WTC11 (cell line): ENCODE results near the gene ANKMY1. TPM values are rescaled to one million over a fixed set of nuclear protein-coding genes. Genes with fewer than 3 reads are reported as not detected.

ENCODE experiments used
- ATF3 ChIP-seq: sonication (generic); formaldehyde crosslinking; conservative IDR thresholded peaks from 2 replicates; pipeline ENCODE4 v1.8.1; 2022; ENCODE audit warnings: mild to moderate bottlenecking, missing genetic modification reagents
- E2F5 ChIP-seq: sonication (generic); formaldehyde crosslinking; IDR thresholded peaks from 2 replicates; pipeline ENCODE4 v1.8.1; 2022; ENCODE audit warnings: mild to moderate bottlenecking, moderate library complexity, missing genetic modification reagents
- EMX1 ChIP-seq: fragments of 250-450 bp; sonication (Bioruptor Pico); IDR thresholded peaks from 2 replicates; pipeline ENCODE4 v1.8.0; 2021; ENCODE audit warnings: mild to moderate bottlenecking
- ESRRA ChIP-seq: sonication (generic); formaldehyde crosslinking; IDR thresholded peaks from 2 replicates; pipeline ENCODE4 v1.8.1; 2022; ENCODE audit warnings: mild to moderate bottlenecking, missing genetic modification reagents, borderline replicate concordance
- GRHL2 ChIP-seq: fragments of 250-450 bp; sonication (Bioruptor Pico); IDR thresholded peaks from 2 replicates; pipeline ENCODE4 v1.8.0; 2022; ENCODE audit warnings: mild to moderate bottlenecking, moderate library complexity; ENCODE audit not compliant: insufficient replicate concordance, severe bottlenecking
- JUN ChIP-seq: sonication (generic); formaldehyde crosslinking; IDR thresholded peaks from 2 replicates; pipeline ENCODE4 v1.8.0; 2023; ENCODE audit warnings: mild to moderate bottlenecking, missing genetic modification reagents
- MLX ChIP-seq: sonication (generic); formaldehyde crosslinking; IDR thresholded peaks from 2 replicates; pipeline ENCODE4 v1.8.1; 2023; ENCODE audit warnings: mild to moderate bottlenecking, missing genetic modification reagents, moderate library complexity
- USF1 ChIP-seq: sonication (generic); formaldehyde crosslinking; IDR thresholded peaks from 2 replicates; pipeline ENCODE4 v1.8.0; 2022; ENCODE audit warnings: mild to moderate bottlenecking, missing genetic modification reagents
- ZNF423 ChIP-seq: fragments of 250-450 bp; sonication (Bioruptor Pico); IDR thresholded peaks from 2 replicates; pipeline ENCODE4 v2.1.2; 2022; ENCODE audit warnings: mild to moderate bottlenecking, moderate library complexity
- total RNA-seq: library from RNA; stranded (reverse); gene quantifications from 3 replicates; pipeline ENCODE4 v1.2.3, GENCODE V29; 2021
- TF ChIP-seq, protein P1 (sequence below): fragments of 200-600 bp; IDR thresholded peaks from 2 replicates; pipeline ENCODE4 v1.8.0; 2022; ENCODE audit warnings: antibody characterized with exemption
- TF ChIP-seq, protein P2 (sequence below): fragments of 250-450 bp; sonication (Bioruptor Pico); IDR thresholded peaks from 2 replicates; pipeline ENCODE4 v1.9.0; 2021; ENCODE audit warnings: mild to moderate bottlenecking
- TF ChIP-seq, protein P3 (sequence below): sonication (generic); formaldehyde crosslinking; IDR thresholded peaks from 2 replicates; pipeline ENCODE4 v1.8.1; 2023; ENCODE audit warnings: mild to moderate bottlenecking, missing genetic modification reagents, moderate library complexity
- TF ChIP-seq, protein P4 (sequence below): sonication (generic); formaldehyde crosslinking; conservative IDR thresholded peaks from 2 replicates; pipeline ENCODE4 v1.8.1; 2023; ENCODE audit warnings: mild to moderate bottlenecking, low read depth, missing genetic modification reagents, moderate library complexity
- TF ChIP-seq, protein P5 (sequence below): sonication (generic); formaldehyde crosslinking; IDR thresholded peaks from 2 replicates; pipeline ENCODE4 v1.8.0; 2022; ENCODE audit warnings: mild to moderate bottlenecking, missing genetic modification reagents

The ANKMY1 gene
- total RNA-seq, 1 experiment from 2014 or later: 4.6 TPM

DNA sequence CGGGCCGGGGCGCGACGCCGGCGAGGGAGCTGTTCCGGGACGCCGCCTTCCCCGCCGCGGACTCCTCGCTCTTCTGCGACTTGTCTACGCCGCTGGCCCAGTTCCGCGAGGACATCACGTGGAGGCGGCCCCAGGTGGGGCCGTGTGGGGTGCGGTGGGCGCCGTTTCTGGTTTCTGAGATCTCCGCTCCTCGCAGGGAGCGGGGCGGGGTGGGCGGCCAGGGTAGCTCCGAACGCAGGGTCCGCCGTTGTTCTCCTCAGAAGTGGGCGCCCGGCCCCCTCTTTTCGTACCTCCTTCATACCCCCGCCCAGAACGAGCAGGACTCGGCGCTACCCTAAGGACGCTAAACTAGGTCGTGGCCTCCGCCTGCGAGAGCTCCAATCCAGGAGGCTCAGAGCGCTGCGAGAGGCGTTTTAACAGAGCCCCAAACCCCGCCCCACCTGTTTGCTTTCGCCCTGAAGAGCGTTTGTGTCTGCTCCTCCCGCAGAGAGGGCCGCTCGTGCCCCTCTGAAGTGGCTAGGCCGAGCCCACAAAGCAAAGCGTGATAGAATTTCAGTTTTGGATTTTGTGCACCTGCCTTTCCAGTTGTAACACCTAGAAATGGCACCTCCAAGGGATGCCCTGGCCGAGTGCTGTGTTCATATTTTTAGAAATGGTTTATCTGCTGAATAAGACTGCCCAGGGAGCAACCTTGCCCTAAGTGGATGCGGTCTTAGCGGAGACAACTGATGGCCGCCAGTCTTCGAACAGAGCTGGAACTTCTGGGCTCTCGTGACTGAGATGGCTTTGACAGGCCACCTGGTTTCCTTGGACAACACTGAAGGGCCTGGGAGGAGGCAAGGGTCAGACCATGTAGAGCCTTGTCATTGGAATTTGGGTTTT, 29.4 kb upstream of the ANKMY1 start (continued):
- TF ChIP-seq, protein P1, sequence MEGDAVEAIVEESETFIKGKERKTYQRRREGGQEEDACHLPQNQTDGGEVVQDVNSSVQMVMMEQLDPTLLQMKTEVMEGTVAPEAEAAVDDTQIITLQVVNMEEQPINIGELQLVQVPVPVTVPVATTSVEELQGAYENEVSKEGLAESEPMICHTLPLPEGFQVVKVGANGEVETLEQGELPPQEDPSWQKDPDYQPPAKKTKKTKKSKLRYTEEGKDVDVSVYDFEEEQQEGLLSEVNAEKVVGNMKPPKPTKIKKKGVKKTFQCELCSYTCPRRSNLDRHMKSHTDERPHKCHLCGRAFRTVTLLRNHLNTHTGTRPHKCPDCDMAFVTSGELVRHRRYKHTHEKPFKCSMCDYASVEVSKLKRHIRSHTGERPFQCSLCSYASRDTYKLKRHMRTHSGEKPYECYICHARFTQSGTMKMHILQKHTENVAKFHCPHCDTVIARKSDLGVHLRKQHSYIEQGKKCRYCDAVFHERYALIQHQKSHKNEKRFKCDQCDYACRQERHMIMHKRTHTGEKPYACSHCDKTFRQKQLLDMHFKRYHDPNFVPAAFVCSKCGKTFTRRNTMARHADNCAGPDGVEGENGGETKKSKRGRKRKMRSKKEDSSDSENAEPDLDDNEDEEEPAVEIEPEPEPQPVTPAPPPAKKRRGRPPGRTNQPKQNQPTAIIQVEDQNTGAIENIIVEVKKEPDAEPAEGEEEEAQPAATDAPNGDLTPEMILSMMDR: no peak
- TF ChIP-seq MLX (CRISPR knock-in tag) (no peak), EMX1 (CRISPR knock-in tag) (no peak), USF1 (no peak), ZNF423 (CRISPR knock-in tag) (no peak), JUN (CRISPR knock-in tag) (no peak), ESRRA (CRISPR knock-in tag) (no peak; the same call in 1 of the 2 replicates), ATF3 (CRISPR knock-in tag) (no peak), GRHL2 (CRISPR knock-in tag) (no peak), E2F5 (CRISPR knock-in tag) (no peak)
- TF ChIP-seq, protein P2, sequence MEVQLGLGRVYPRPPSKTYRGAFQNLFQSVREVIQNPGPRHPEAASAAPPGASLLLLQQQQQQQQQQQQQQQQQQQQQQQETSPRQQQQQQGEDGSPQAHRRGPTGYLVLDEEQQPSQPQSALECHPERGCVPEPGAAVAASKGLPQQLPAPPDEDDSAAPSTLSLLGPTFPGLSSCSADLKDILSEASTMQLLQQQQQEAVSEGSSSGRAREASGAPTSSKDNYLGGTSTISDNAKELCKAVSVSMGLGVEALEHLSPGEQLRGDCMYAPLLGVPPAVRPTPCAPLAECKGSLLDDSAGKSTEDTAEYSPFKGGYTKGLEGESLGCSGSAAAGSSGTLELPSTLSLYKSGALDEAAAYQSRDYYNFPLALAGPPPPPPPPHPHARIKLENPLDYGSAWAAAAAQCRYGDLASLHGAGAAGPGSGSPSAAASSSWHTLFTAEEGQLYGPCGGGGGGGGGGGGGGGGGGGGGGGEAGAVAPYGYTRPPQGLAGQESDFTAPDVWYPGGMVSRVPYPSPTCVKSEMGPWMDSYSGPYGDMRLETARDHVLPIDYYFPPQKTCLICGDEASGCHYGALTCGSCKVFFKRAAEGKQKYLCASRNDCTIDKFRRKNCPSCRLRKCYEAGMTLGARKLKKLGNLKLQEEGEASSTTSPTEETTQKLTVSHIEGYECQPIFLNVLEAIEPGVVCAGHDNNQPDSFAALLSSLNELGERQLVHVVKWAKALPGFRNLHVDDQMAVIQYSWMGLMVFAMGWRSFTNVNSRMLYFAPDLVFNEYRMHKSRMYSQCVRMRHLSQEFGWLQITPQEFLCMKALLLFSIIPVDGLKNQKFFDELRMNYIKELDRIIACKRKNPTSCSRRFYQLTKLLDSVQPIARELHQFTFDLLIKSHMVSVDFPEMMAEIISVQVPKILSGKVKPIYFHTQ (CRISPR knock-in tag): no peak
- TF ChIP-seq, protein P3, sequence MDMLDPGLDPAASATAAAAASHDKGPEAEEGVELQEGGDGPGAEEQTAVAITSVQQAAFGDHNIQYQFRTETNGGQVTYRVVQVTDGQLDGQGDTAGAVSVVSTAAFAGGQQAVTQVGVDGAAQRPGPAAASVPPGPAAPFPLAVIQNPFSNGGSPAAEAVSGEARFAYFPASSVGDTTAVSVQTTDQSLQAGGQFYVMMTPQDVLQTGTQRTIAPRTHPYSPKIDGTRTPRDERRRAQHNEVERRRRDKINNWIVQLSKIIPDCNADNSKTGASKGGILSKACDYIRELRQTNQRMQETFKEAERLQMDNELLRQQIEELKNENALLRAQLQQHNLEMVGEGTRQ (CRISPR knock-in tag): no peak
- TF ChIP-seq, protein P4, sequence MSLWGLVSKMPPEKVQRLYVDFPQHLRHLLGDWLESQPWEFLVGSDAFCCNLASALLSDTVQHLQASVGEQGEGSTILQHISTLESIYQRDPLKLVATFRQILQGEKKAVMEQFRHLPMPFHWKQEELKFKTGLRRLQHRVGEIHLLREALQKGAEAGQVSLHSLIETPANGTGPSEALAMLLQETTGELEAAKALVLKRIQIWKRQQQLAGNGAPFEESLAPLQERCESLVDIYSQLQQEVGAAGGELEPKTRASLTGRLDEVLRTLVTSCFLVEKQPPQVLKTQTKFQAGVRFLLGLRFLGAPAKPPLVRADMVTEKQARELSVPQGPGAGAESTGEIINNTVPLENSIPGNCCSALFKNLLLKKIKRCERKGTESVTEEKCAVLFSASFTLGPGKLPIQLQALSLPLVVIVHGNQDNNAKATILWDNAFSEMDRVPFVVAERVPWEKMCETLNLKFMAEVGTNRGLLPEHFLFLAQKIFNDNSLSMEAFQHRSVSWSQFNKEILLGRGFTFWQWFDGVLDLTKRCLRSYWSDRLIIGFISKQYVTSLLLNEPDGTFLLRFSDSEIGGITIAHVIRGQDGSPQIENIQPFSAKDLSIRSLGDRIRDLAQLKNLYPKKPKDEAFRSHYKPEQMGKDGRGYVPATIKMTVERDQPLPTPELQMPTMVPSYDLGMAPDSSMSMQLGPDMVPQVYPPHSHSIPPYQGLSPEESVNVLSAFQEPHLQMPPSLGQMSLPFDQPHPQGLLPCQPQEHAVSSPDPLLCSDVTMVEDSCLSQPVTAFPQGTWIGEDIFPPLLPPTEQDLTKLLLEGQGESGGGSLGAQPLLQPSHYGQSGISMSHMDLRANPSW (CRISPR knock-in tag): no peak
- TF ChIP-seq, protein P5, sequence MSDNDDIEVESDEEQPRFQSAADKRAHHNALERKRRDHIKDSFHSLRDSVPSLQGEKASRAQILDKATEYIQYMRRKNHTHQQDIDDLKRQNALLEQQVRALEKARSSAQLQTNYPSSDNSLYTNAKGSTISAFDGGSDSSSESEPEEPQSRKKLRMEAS (CRISPR knock-in tag): no peak
